Activated CD8-positive, alpha-beta memory T cell treated with anti-CD3 and anti-CD28 coated beads, Interleukin-2, amount 10 ng/mL, durations not matched to agents 7 days and 5 days (primary cell): ENCODE data around the gene WIZ. TPM values are rescaled to one million over a fixed set of nuclear protein-coding genes. Genes with fewer than 3 reads are reported as not detected.
"Not testable (repeated sequence)": the region's sequence is repeated elsewhere in the genome, so short reads cannot be mapped to it uniquely, and the experiment has no call there.

Source experiments
- ATAC-seq: fragments of 150-1000 bp; cut with Tn5 transposase; one replicate; pipeline ENCODE4 v1.10.0; 2021; ENCODE audit warnings: moderate library complexity
- CTCF ChIA-PET: fragments of 350-600 bp; sonication (Branson Sonifier 250); formaldehyde crosslinking; loops from one replicate; lab custom pipeline; 2021; ENCODE audit warnings: antibody characterized with exemption; lab: Charles Lee
- DNase-seq: peaks from one replicate; pipeline ENCODE4 v3.0.0-alpha.2; 2020
- H3K27ac Mint-ChIP-seq: one replicate; pipeline ENCODE4 v1.8.0; 2021; ENCODE audit warnings: mild to moderate bottlenecking, mixed read lengths
- H3K27me3 Mint-ChIP-seq: one replicate; pipeline ENCODE4 v1.8.0; 2021; ENCODE audit warnings: mixed read lengths
- H3K36me3 Mint-ChIP-seq: one replicate; pipeline ENCODE4 v1.8.0; 2021; ENCODE audit warnings: mild to moderate bottlenecking, mixed read lengths
- H3K4me1 Mint-ChIP-seq: one replicate; pipeline ENCODE4 v1.8.0; 2021; ENCODE audit warnings: mixed read lengths
- H3K4me3 Mint-ChIP-seq: one replicate; pipeline ENCODE4 v1.8.0; 2021; ENCODE audit warnings: mild to moderate bottlenecking, moderate library complexity, mixed read lengths
- H3K9me3 Mint-ChIP-seq: one replicate; pipeline ENCODE4 v1.8.0; 2022; ENCODE audit warnings: low read depth, mixed read lengths
- total RNA-seq, 2 experiments: library from RNA; stranded (reverse); gene quantifications; one replicate each; pipeline ENCODE4 v1.2.3, GENCODE V29; 2021

Gene WIZ
- total RNA-seq, 2 experiments from 2014 or later: 29.9 to 30.8 TPM

GRCh38 chr19:15397236-15397635 is 52.5 kb downstream of the WIZ start:
- no peaks in the 10 kb centered on the region for H3K27me3 Mint-ChIP-seq
- no peak overlapping the region for H3K4me3 Mint-ChIP-seq
- DNase-seq: no peak
- H3K9me3 Mint-ChIP-seq: no peaks in the 10 kb centered on the region
- no peak for ATAC-seq
- no peak overlapping the region for H3K27ac Mint-ChIP-seq
- H3K4me1 Mint-ChIP-seq: no peaks in the 10 kb centered on the region
- CTCF ChIA-PET: interaction anchor here (1.0 kb wide), 1 partner anchor 22 kb away, joined by 4 read pairs; the partner anchor contains the start of gene AKAP8L
- peaks cover 43% of the 10 kb centered on the region for H3K36me3 Mint-ChIP-seq

- Mint-ChIP-seq H3K27me3 (no peaks in the 10 kb centered on the region), H3K36me3 (peaks cover 46% of the 10 kb centered on the region), H3K4me1 (no peaks in the 10 kb centered on the region), H3K9me3 (no peaks in the 10 kb centered on the region), H3K27ac (no peak overlapping the region), H3K4me3 (no peak overlapping the region)
- DNase-seq (no peak), ATAC-seq (no peak)
- CTCF ChIA-PET: interaction anchor here (0.7 kb wide), 1 partner anchor 13 kb away, joined by 3 read pairs; no protein-coding TSS in a partner anchor
These were observed 53.3 kb downstream of the WIZ start for GRCh38 chr19:15396436-15396835.

GRCh38 chr19:15395251-15395650 is 54.5 kb downstream of the WIZ start:
- CTCF ChIA-PET: interaction anchor here (1.8 kb wide), 1 partner anchor 16 kb away, joined by 5 read pairs; the partner anchor contains the start of gene AKAP8
- H3K27ac Mint-ChIP-seq, H3K9me3 Mint-ChIP-seq, DNase-seq, H3K27me3 Mint-ChIP-seq, H3K4me1 Mint-ChIP-seq, H3K4me3 Mint-ChIP-seq, ATAC-seq: not testable (repeated sequence)
- peaks cover 45% of the 10 kb centered on the region for H3K36me3 Mint-ChIP-seq

GRCh38 chr19:15394426-15394825 is 55.3 kb downstream of the WIZ start:
- peaks cover 45% of the 10 kb centered on the region for H3K36me3 Mint-ChIP-seq
- H3K9me3 Mint-ChIP-seq: no peaks in the 10 kb centered on the region
- DNase-seq (no peak), ATAC-seq (no peak)
- CTCF ChIA-PET: interaction anchor here (0.7 to 1.8 kb wide), 2 partner anchors 15 to 162 kb away, joined by 3 to 5 read pairs; partner anchors contain the start of gene AKAP8
- H3K4me3 Mint-ChIP-seq: no peak overlapping the region
- H3K27me3 Mint-ChIP-seq: no peaks in the 10 kb centered on the region
- no peak overlapping the region for H3K27ac Mint-ChIP-seq
- H3K4me1 Mint-ChIP-seq: no peaks in the 10 kb centered on the region

GRCh38 chr19:15393963-15394362 is 55.8 kb downstream of the WIZ start:
- H3K4me3 Mint-ChIP-seq: no peak overlapping the region
- no peaks in the 10 kb centered on the region for H3K27me3 Mint-ChIP-seq
- no peak overlapping the region for H3K27ac Mint-ChIP-seq
- ATAC-seq (no peak), DNase-seq (no peak)
- H3K9me3 Mint-ChIP-seq: no peaks in the 10 kb centered on the region
- H3K4me1 Mint-ChIP-seq: no peaks in the 10 kb centered on the region
- peaks cover 47% of the 10 kb centered on the region for H3K36me3 Mint-ChIP-seq
- CTCF ChIA-PET: interaction anchor here (0.7 to 1.8 kb wide), 2 partner anchors 14 to 163 kb away, joined by 3 to 5 read pairs; partner anchors contain the start of gene AKAP8

- peaks cover 31% of the 10 kb centered on the region for H3K36me3 Mint-ChIP-seq
These were observed 58.9 kb downstream of the WIZ start for GRCh38 chr19:15390814-15391213.

GRCh38 chr19:15381864-15382263 is 67.9 kb downstream of the WIZ start:
- DNase-seq: no peak
- ATAC-seq: no peak
- H3K27ac Mint-ChIP-seq: peak overlapping the region; percentile 13
- no peaks in the 10 kb centered on the region for H3K9me3 Mint-ChIP-seq
- H3K4me3 Mint-ChIP-seq: no peak overlapping the region
- peaks cover 11% of the 10 kb centered on the region for H3K36me3 Mint-ChIP-seq
- peaks cover 31% of the 10 kb centered on the region for H3K4me1 Mint-ChIP-seq
- no peaks in the 10 kb centered on the region for H3K27me3 Mint-ChIP-seq
- CTCF ChIA-PET: no interaction called here

More at GRCh38 chr19:15390814-15391213, 58.9 kb downstream of the WIZ start:
- H3K27ac Mint-ChIP-seq: no peak overlapping the region
- no peaks in the 10 kb centered on the region for H3K27me3 Mint-ChIP-seq
- DNase-seq (no peak), ATAC-seq (no peak)
- H3K9me3 Mint-ChIP-seq: no peaks in the 10 kb centered on the region
- no peaks in the 10 kb centered on the region for H3K4me1 Mint-ChIP-seq
- CTCF ChIA-PET: no interaction called here
- H3K4me3 Mint-ChIP-seq: no peak overlapping the region

- CTCF ChIA-PET: no interaction called here
- Mint-ChIP-seq H3K9me3 (no peaks in the 10 kb centered on the region), H3K36me3 (peaks cover 12% of the 10 kb centered on the region), H3K27ac (peak overlapping the region; percentile 13), H3K27me3 (no peaks in the 10 kb centered on the region), H3K4me1 (peaks cover 35% of the 10 kb centered on the region), H3K4me3 (no peak overlapping the region)
- no peak for ATAC-seq
- DNase-seq: no peak
These were observed 68.3 kb downstream of the WIZ start for GRCh38 chr19:15381429-15381828.

GRCh38 chr19:15379999-15380647 is 69.6 kb downstream of the WIZ start:
- H3K9me3 Mint-ChIP-seq: no peaks in the 10 kb centered on the region
- CTCF ChIA-PET: interaction anchor here (1.2 to 3.6 kb wide), 12 partner anchors 12 to 203 kb away, joined by 3 to 29 read pairs (median 4); partner anchors contain the start of genes AKAP8L and RASAL3
- DNase-seq (no peak), ATAC-seq (peak; percentile 46)
- peaks cover 11% of the 10 kb centered on the region for H3K36me3 Mint-ChIP-seq
- no peaks in the 10 kb centered on the region for H3K27me3 Mint-ChIP-seq
- H3K27ac Mint-ChIP-seq: peak overlapping the region; percentile 100
- H3K4me1 Mint-ChIP-seq: peaks cover 39% of the 10 kb centered on the region
- peak overlapping the region; percentile 84 for H3K4me3 Mint-ChIP-seq

- Mint-ChIP-seq H3K27ac (peak within 1 kb of the TSS; percentile 100), H3K27me3 (no peaks in the 10 kb centered on the region), H3K36me3 (peaks cover 11% of the 10 kb centered on the region), H3K4me3 (peak within 1 kb of the TSS; percentile 84), H3K9me3 (no peaks in the 10 kb centered on the region), H3K4me1 (peaks cover 41% of the 10 kb centered on the region)
- CTCF ChIA-PET: interaction anchor here (0.5 to 3.6 kb wide), 15 partner anchors 13 to 202 kb away, joined by 3 to 29 read pairs (median 4); partner anchors contain the start of genes AKAP8L, BRD4 and RASAL3
- peak; percentile 98 for DNase-seq
- ATAC-seq: peak; percentile 88
These were observed 70.4 kb downstream of the WIZ start, which contains the start of gene AKAP8 for GRCh38 chr19:15379083-15379998. Gene AKAP8 (minus strand): TSS chr19:15379787. CDS start chr19:15379731, 56 bp downstream.

- H3K4me1 Mint-ChIP-seq: peaks cover 41% of the 10 kb centered on the region
- DNase-seq: peak; percentile 70
- CTCF ChIA-PET: interaction anchor here (1.0 to 3.6 kb wide), 14 partner anchors 16 to 201 kb away, joined by 3 to 29 read pairs (median 4); partner anchors contain the start of genes AKAP8L and BRD4
- H3K9me3 Mint-ChIP-seq: no peaks in the 10 kb centered on the region
- ATAC-seq: no peak
- H3K27ac Mint-ChIP-seq: peak overlapping the region; percentile 98
- H3K27me3 Mint-ChIP-seq: no peaks in the 10 kb centered on the region
- H3K4me3 Mint-ChIP-seq: peak overlapping the region; percentile 84
- peaks cover 11% of the 10 kb centered on the region for H3K36me3 Mint-ChIP-seq
These were observed 71.1 kb downstream of the WIZ start for GRCh38 chr19:15378534-15379082.

GRCh38 chr19:15374796-15375440 is 74.8 kb downstream of the WIZ start:
- peaks cover 27% of the 10 kb centered on the region for H3K4me1 Mint-ChIP-seq
- H3K4me3 Mint-ChIP-seq: no peak overlapping the region
- peak overlapping the region; percentile 19 for H3K27ac Mint-ChIP-seq
- H3K9me3 Mint-ChIP-seq: no peaks in the 10 kb centered on the region
- H3K27me3 Mint-ChIP-seq: no peaks in the 10 kb centered on the region
- ATAC-seq: no peak
- CTCF ChIA-PET: interaction anchor here (1.1 kb wide), 1 partner anchor 182 kb away, joined by 4 read pairs; no protein-coding TSS in a partner anchor
- peaks cover 18% of the 10 kb centered on the region for H3K36me3 Mint-ChIP-seq
- DNase-seq: no peak
